Testis (tissue), 2 donors: ENCODE data around the gene GUCD1.

ENCODE experiments used
- POLR2A ChIP-seq: fragments of 450-650 bp; IDR thresholded peaks from one replicate; pipeline ENCODE4 v1.6.1; 2017; ENCODE audit warnings: antibody characterized with exemption, mild to moderate bottlenecking, moderate library complexity
- TF ChIP-seq, protein P1 (sequence below), 3 experiments: fragments of 450-650 bp in 2 of 3; fragments of 200-600 bp in 1 of 3; sonication (generic) in 1 of 3; IDR thresholded peaks; one replicate each; pipeline ENCODE4 v1.5.1; 2016 to 2019; ENCODE audit warnings: antibody characterized with exemption in 3 of 3, mild to moderate bottlenecking in 2 of 3, moderate library complexity in 1 of 3

GRCh38 chr22:24518771-24519485, 36.0 kb downstream of the GUCD1 start:
- TF ChIP-seq POLR2A: no peak
- TF ChIP-seq, protein P1, sequence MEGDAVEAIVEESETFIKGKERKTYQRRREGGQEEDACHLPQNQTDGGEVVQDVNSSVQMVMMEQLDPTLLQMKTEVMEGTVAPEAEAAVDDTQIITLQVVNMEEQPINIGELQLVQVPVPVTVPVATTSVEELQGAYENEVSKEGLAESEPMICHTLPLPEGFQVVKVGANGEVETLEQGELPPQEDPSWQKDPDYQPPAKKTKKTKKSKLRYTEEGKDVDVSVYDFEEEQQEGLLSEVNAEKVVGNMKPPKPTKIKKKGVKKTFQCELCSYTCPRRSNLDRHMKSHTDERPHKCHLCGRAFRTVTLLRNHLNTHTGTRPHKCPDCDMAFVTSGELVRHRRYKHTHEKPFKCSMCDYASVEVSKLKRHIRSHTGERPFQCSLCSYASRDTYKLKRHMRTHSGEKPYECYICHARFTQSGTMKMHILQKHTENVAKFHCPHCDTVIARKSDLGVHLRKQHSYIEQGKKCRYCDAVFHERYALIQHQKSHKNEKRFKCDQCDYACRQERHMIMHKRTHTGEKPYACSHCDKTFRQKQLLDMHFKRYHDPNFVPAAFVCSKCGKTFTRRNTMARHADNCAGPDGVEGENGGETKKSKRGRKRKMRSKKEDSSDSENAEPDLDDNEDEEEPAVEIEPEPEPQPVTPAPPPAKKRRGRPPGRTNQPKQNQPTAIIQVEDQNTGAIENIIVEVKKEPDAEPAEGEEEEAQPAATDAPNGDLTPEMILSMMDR (IDR thresholded peaks at IDR 0.05): no peak
